Hippocampal formation (tissue), 2 donors: ENCODE results near the gene BTBD17.
"Not testable (repeated sequence)": the region's sequence is repeated elsewhere in the genome, so short reads cannot be mapped to it uniquely, and the experiment has no call there.

Experiments
- DNase-seq, 2 donors: peaks; one replicate each; lab custom pipeline; 2025; lab: John Stamatoyannopoulos, UW

BTBD17 gene, protein sequence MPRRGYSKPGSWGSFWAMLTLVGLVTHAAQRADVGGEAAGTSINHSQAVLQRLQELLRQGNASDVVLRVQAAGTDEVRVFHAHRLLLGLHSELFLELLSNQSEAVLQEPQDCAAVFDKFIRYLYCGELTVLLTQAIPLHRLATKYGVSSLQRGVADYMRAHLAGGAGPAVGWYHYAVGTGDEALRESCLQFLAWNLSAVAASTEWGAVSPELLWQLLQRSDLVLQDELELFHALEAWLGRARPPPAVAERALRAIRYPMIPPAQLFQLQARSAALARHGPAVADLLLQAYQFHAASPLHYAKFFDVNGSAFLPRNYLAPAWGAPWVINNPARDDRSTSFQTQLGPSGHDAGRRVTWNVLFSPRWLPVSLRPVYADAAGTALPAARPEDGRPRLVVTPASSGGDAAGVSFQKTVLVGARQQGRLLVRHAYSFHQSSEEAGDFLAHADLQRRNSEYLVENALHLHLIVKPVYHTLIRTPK

GRCh38 chr17:74361230-74362068 is at the start of gene BTBD17:
BTBD17 (minus strand) TSS chr17:74361868; CDS start chr17:74361819, 49 bp downstream.
- DNase-seq: peak; percentile 48 to 67

- no peak for DNase-seq
These were observed 48.4 kb upstream of the BTBD17 start for GRCh38 chr17:74410001-74410443.

GRCh38 chr17:74408815-74409214 is 47.1 kb upstream of the BTBD17 start:
- DNase-seq: no peak

- DNase-seq: no peak
These were observed 46.6 kb upstream of the BTBD17 start for GRCh38 chr17:74408262-74408661.

GRCh38 chr17:74407384-74407783 is 45.7 kb upstream of the BTBD17 start:
- no peak for DNase-seq

GRCh38 chr17:74405311-74405710 is 43.6 kb upstream of the BTBD17 start:
- DNase-seq: not testable (repeated sequence)

DNA sequence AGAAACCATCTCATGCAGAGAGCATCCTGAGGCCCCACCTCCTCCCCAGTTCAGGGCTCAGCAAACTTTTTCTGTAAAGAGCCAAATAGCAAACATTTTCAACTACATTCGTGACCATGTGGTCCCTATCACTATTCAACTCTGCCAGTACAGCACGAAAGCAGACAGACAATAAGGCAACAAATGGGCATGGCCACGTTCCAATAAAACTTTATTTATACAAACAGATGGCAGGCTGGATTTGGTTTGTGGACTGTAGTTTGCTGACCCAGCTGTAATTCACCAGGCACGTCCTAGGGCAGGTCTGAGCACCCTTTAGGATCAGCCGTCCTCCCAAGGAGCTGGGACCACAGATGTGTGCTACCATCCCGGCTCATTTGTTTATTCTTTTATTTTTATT is 43.1 kb upstream of the BTBD17 start:
- no peak for DNase-seq

DNA sequence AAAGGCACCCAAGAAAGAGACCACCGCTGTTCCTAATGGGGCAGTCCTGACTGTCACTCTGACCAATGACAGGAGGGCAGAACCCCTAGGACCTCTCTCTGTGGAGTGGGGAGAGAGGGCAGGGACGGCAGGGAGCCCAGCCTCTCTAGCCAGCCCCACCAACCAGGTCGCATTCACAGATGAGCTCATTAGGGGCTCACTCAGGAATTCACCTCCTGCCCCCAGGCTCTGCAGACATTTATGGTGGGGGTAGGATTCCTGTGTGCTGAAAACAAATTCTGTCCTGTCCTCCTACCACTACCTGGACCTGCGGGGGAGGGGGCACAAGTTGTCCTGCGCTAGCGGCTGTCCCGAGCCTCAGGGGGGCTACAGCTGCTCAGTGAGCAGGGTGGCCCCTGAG is 42.5 kb upstream of the BTBD17 start:
- DNase-seq: no peak

DNA sequence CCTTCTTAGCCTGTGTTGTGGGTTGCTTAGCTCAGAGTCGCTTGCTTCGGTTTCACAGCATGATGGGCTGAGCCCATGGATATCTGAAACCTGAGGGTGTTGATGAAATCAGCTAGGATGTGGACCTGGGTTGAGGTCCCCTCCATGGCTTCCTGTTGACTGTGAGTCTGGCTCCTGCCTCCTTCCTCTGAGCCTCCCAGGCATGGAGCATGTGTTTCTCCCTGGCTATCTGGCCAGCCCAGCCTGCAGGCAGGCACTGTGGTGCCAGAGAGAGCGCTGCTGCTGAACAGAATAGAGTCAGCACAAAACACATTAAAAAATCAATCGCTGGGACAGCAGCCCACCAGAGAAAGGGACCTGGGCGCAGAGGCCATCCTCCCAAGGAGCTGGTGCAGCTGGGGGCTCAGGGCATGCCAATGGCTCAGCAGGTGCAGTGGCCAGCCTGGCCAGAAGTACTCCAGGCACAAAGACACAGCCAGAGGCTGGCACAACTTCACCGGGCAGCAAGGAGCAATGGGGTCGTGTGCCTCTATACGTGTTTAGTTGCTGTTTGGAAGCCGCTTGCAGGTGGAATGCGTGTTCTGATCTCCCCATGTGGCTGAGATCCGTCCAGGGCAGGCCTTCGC is 42.0 kb upstream of the BTBD17 start:
- no peak for DNase-seq

DNA sequence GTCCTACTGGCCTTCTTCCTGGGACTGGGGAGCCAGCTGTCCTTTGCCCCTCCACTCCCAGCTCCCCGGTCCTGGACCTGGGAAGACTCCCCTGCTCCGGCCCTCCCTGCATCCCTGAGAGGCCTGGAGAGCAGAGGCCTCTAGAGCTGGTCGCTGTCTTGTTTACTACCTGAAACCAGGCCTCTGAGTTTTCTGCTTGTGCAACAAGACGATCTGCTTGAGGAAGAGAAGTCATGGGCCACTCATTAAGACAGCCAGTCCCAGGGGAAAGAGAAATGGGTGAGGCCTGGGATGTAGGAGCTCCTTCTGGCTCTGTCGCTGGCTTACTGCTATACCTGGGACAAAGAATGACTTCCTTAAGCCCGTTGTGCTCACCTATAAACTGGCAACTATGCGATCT is 40.4 kb upstream of the BTBD17 start:
- DNase-seq: no peak

DNA sequence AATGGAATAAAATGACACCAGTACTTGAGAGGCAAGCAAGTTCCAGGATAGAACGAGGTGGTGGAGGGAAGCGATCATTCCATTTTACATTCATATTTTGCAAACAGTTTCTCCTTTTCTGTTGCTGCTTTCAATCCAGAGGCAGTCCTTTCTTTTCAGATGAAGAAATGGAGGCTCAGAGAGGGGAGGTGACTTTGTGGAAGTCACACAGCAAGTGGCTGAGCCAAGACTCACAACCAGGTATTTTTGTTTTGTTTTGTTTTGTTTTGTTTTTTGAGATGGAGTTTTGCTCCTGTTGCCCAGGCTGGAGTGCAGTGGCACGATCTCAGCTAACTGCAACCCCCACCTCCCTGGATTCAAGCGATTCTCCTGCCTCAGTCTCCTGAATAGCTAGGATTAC is 34.9 kb upstream of the BTBD17 start:
- DNase-seq: no peak

- DNase-seq: no peak
These were observed 33.3 kb upstream of the BTBD17 start for GRCh38 chr17:74394977-74395376.

DNA sequence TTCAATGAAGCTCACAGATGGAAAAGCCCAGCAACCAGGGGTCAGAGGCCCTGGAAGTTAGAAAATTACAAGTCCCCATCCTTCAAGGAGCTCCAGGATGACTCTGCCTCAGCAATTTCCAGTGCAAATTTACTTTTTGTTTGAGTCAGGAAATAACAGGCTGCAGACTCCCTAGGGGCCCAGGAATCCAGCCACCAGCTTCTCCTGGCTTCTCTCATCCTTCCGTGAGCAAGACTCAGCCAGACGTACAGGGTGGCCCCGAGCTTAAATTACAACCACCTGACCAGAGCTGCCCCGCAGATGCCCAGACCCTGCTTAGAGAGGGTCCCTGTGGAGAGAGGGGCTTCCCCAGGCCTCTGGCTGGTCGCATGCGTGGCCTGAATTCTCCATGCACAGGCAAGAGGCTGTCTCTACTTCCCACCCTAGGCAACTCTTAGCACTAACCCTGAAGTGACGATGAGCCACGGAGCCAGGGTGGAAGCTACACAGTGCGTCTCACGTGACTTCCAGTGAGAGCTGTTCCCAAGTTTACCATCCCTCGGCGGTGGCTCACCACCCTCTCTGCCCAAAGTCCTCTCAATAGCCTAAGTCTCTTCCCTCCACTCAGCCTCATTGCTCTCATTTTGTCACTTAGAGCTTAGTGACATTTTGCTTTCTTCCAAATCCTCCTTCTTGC is 32.7 kb upstream of the BTBD17 start:
- DNase-seq: no peak

DNA sequence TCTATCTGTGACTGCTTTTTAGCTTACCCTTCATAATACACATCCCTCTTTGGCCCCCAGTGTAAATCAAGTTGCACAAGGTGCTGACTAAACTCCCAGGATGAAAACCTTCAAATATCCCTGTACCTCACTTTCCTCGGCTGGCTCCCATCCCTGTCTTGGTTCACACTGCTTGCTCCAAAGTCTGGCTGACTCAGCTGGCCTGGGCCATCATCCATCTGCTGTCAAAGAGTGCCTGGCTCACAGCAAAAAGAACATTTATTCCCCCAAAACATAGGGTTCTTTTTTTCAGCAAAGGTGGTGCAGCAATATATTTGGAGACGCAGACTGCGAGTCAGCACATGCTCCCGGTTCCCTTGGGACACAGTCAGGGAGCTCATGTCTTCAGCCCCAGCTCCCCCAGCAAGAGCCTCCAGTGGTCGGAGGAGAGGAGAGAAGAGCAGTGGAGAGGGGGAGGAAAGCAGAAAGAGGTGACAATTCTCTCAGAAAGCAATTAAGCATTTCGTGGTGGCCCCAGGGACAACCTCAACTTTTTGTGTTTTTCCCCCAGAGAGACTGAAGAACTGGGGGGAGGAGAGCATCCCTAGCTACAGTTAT is 31.8 kb upstream of the BTBD17 start:
- peak in 1 of 2 donors; percentile 29 for DNase-seq

- no peak for DNase-seq
These were observed 31.2 kb upstream of the BTBD17 start for GRCh38 chr17:74392848-74393247.

GRCh38 chr17:74391771-74392170 is 30.1 kb upstream of the BTBD17 start:
- DNase-seq: no peak

DNA sequence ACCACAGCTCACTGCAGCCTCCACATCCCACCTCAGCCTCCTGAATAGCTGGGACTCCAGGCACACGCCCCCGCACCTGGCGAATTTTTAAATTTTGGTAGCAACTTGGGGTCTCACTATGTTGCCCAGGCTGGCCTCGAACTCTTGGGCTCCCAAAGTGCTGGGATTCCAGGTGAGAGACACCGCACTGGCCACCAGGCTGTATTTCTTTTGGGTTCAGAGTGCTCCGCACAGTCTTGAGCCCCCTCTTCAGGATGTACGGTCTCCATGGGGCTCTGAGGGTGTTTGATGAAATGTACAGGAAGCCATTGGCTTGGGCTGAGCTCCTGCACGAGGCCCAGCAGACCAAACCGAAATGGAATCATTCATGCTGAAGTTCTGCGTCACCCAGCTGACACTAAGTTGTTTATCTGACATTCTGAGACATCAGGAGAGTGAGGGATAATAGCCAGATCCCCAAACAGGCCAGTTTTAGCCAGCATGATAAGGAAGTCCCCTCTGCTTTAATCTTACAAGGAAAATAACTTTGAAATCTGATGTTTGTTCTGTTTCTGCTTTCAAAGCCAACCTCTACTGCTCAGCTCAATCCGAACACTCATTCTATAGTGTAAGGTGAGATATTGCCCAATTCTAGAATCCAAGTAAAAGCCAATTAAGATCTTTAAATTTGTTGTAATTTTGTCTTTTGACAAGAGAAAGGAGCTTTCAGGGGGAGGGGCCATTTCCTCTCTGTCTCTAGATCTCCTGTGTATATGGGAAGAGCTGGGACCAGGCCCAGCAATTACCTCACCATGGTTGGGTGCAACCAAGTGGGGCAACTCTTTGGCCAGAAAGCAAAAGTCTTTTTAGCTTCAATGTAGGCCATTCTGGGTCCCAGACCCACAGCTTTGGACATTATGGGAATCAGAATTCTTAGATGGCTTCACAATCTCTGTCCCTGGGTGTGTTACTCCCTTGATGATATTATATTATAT is 29.3 kb upstream of the BTBD17 start:
- DNase-seq: no peak

GRCh38 chr17:74389937-74390679 is 28.4 kb upstream of the BTBD17 start:
- no peak for DNase-seq

DNA sequence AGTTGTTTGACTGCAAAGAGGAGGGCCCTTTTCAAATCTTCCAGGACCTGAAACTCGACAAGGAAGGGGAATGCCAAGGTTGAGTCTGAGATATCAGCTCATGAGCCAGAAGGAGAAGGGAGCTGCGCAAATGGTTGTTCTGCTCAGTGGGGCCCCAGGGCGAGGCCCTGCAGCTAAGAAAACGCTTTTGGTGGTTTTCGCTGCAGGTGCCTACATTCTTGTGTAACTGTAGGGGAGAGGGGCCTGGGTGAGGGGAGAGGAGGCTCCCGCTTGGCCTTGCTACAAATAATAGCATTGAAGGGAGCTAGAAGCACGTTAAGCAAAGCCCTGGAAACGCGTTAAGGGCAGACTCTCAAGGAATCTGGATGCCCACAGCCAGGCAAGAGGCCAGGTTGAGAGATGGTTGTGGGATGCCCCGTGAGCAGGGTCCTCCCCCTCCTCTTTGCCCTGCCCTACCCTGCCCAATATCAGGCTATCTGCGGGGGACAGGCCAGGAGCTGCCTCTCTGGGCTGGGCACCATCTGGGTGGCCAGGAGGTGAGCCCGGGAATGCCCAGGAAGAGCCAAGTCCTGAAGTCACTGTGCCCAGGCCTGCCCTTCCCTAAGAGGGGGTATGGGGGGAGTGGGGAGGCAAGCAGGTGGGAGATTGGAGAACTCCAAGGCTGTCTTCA is 27.6 kb upstream of the BTBD17 start:
- DNase-seq: no peak
